HG03175 (cell line): ENCODE results near the gene SLC37A3.
"Not testable (repeated sequence)": the region's sequence is repeated elsewhere in the genome, so short reads cannot be mapped to it uniquely, and the experiment has no call there.

Experiments
- ATAC-seq: cut with Tn5 transposase; IDR thresholded peaks from one replicate; pipeline ENCODE4 v1.9.1; 2021; ENCODE audit warnings: mild to moderate bottlenecking, moderate library complexity; ENCODE audit not compliant: unreplicated experiment

The SLC37A3 gene

DNA sequence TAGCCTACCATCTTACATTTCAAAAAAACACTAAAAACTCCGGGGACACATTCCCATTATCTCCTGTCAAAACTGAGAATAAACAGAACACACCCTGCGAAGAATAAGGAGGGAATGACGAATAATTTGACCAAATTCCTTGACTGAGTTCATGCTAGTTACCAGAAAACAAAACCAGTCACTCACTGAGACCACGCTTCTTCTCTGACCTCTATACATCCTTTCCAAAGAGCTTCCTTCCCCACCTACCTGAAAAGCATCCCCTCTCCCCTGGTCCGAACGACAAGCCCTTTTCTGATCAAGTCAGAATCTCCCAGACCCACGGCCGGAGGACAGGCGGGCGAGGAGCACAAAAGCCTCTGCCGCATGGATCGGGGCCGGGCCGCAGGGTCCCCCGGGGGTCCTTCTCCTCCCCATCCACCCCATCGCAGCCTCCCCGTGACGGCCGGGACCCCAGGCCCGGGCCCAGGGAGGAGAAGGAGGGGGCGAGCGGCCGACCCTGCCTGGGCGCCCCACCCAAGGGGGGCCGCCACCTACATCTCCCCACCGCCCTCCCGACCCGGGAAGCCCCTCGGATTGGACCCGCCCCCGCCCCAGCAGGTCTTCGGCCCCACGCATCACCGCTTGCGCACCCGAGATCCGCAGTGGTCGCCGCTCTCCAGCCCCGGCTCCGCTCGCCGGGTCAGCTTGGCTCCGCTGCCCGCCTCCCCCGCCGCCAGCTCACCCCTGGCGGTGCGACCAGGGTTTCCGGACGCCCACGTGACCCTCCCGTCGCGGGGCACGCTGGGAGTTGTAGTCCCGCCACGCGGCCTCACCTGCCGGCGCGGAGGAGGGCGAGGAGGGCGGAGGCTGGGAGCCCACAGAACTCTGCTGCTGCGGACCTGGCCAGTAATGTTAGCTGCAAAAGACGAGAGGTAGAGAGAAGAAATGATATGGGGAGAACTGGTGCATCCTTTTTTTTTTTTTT is at the start of gene SLC37A3:
SLC37A3 (minus strand) TSS at position 747 of the 967 bp plus-strand sequence. CDS start 16,004 bp downstream, outside the sequence.
- peak; percentile 99 for ATAC-seq

DNA sequence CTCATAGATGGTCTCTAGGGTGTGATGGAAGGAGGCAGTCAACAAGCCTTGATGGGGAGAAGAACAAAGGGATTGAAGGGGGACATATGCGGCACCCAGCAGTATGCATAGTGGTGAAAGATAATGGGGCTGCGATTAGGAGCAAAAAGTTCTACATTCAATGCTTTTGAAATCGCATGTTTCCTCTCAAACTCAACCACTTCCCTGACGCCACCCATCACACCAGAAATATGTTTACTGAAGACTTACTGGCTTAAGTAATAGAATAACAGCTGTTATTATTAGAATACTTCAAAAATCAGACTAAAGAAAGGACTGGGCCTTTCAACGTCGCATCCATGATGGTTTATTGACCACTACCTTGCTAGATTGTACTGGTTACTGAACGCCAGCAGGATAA is 49.5 kb upstream of the SLC37A3 start:
- ATAC-seq, result no peak

GRCh38 chr7:140446467-140446866 is 48.1 kb upstream of the SLC37A3 start:
- no peak for ATAC-seq

- ATAC-seq, result no peak
These were observed 43.2 kb upstream of the SLC37A3 start for GRCh38 chr7:140441519-140441918.

- no peak for ATAC-seq
These were observed 42.3 kb upstream of the SLC37A3 start for GRCh38 chr7:140440593-140440992.

DNA sequence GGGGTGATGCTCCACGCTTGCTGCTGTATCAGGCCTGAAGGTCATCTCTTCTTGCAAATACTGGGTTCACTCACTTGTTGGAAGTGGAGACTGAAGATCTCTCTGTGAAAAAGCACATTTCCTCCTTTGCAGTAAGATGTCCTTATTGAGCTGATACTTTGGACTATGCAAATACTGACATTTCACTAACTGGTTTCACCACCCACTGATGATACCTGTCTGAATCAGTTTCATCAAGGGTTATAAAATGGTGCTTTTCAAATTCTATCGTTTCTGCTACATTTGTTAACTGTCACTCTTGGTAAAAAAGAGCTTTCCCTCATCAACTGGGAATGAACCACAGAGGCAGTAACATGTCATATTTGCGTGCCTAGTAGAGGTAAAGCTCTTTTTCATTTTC is 41.0 kb upstream of the SLC37A3 start:
- ATAC-seq, result no peak

DNA sequence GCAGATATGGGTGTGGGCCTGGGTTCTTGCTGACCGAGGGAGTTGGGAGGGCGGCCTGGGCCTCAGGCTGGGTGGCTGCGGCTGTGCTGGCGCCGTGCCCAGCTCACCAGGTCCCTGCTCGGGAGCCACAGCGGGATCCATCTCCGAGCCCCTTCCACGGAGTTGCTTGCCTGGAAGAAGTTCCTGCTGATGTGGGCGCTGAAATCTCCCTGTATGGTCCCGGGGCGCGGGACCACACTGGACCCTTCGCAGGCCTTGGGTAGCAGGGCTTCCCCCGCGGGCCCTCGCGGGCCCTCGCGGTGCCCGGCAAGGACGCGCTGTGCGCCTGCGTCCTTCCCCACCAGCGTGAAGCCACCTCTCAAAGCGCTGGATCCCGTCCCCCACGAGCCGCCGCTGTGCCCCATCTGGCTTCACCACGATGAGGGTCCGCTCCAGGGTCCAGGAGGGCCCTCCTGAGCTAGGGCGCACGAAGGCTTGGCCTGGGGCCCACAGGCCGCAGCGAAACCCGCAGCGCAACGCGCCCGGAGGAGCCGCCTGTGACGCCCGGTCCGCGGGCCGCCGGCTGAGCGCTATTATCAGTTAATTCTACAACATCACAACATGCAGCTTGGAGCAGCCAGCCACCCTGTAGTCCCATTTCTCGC is 37.0 kb upstream of the SLC37A3 start:
- no peak for ATAC-seq

- ATAC-seq, result no peak
These were observed 35.1 kb upstream of the SLC37A3 start for GRCh38 chr7:140433396-140433795.

DNA sequence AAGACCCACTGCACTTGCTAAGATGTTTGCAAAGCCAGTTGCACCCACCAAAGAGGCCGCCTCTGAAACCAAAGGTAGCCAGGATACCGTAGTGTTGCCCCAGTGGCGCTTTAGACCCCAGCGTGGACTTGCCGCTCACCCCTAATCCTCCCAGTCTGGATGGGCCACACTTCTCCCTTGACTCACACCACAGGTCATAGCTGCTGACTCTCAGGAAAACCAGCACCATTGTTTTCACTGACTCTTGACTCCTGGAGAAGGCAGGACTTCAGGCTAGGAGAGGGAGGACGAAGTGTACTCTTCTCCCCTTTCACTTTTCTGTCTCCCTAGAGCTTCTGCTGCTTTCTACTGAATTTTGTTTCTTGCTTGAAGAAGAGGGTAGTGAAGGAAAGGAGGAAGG is 27.8 kb upstream of the SLC37A3 start:
- no peak for ATAC-seq

GRCh38 chr7:140425718-140426117 is 27.4 kb upstream of the SLC37A3 start:
- no peak for ATAC-seq

DNA sequence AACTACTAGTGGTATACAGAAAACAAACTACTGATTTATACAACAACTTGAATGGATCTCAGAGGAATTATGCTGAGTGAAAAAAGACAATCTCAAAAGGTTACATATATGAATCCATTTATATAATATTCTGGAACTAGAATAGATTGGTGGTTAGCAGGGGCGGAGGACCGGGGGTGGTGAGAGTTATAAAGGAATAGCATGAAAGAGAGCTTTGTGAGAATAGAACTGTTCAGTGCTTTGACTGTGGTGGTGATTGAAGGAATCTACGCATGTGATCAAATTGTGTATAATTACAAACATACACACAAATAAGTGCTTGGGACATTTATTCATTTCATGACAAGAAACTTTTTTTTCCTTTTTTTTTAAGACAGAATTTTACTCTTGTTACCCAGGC is 25.2 kb upstream of the SLC37A3 start:
- no peak for ATAC-seq

GRCh38 chr7:140421521-140421920 is 23.2 kb upstream of the SLC37A3 start:
- ATAC-seq, result no peak

GRCh38 chr7:140418653-140419052 is 20.3 kb upstream of the SLC37A3 start:
- no peak for ATAC-seq

DNA sequence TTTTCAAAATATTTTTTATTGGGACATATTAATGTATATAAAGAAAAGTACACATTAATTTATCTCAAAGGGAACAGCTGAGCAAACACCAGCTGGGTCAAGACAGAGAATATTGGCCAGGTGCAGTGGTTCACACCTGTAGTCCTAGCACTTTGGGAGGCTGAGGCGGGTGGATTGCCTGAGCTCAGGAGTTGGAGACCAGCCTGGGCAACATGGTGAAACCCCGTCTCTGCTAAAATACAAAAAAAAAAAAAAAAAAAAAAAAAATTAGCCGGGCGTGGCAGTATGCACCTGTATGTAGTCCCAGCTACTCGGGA is 19.8 kb upstream of the SLC37A3 start:
- ATAC-seq, result not testable (repeated sequence)

GRCh38 chr7:140417456-140418155 is 19.3 kb upstream of the SLC37A3 start:
- ATAC-seq, result no peak

DNA sequence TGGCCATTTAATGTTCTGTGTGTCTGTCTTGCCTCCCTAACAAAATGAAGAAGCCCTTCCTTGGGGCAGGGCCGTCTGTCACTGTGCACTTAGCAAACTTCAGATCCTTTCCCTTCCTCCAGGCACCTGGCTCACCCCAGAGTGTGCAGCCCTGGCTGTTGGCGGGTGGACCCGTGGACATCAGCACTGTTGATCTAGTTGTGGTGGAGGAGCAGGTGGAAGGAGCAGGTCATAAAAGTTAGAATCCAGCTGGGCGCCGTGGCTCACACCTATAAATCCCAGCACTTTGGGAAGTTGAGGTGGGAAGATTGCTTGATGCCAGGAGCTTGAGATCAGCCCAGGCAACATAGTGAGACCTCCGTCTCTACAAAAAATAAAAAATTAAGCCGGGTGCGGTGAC is 18.2 kb upstream of the SLC37A3 start:
- no peak for ATAC-seq

- not testable (repeated sequence) for ATAC-seq
These were observed 17.5 kb upstream of the SLC37A3 start for GRCh38 chr7:140415816-140416215.

- ATAC-seq, result no peak
These were observed 17.0 kb upstream of the SLC37A3 start for GRCh38 chr7:140415361-140415760.

DNA sequence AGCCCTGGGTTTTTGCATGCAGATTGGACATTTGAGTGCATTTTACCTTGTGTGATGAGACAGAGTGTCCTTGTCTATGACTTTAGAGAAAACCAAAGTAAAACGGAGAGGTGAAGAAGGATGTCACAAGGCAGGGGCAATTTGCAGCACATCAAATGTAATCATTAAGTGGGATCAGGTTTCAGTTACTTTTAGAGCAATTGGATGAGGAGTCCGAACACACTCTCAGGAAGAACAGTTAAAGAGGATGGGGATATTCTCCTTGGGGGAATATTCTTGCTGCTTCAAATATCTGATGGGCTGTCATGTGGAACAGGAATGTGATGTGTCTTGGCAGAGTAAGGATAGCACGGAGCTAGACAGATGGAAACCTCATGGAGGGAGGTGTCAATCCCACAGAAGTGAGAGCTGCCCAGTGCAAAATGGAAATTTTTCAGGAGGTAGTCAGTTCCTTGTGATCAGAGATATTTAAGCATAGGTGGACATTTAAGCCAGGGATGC is 6.3 kb upstream of the SLC37A3 start:
- ATAC-seq, result no peak

- no peak for ATAC-seq
These were observed 5.7 kb upstream of the SLC37A3 start, which contains the start of gene RAB19 for GRCh38 chr7:140403878-140404564. RAB19 (plus strand) TSS chr7:140404058; CDS start chr7:140407647, 3,589 bp downstream.
